A549 (cell line): Measurements from ENCODE around the gene HOXC10. TPM values are rescaled to one million over a fixed set of nuclear protein-coding genes. Genes with fewer than 3 reads are reported as not detected.
A peak's percentile ranks its signal among the peaks of the same experiment; 100 is the strongest.

Experiments
- ATAC-seq, 2 experiments: fragments of 200-7000 bp in 1 of 2; fragments of >200 bp in 1 of 2; cut with Nextera tagmentation in 1 of 2; cut with Tn5 transposase in 1 of 2; 3 replicates each; pipeline versions ENCODE4 v1.8.0 to v1.9.1; 2018 to 2020; ENCODE audit warnings: mild to moderate bottlenecking in 1 of 2, moderate library complexity in 1 of 2
- CTCF ChIA-PET: fragments of 300-600 bp; sonication (Branson Sonifier 250); formaldehyde crosslinking; extraction: SDS; loops from one replicate; lab custom pipeline; 2021; ENCODE audit warnings: antibody characterized with exemption, inconsistent platforms; lab: Yijun Ruan, JAX
- POLR2A ChIA-PET: fragments of 350-600 bp; formaldehyde crosslinking; extraction: SDS; loops from one replicate; lab custom pipeline; 2021; ENCODE audit warnings: antibody characterized with exemption, inconsistent platforms; lab: Yijun Ruan, JAX
- DNase-seq, 2 experiments: peaks; one replicate each; pipeline versions ENCODE4 v3.0.0 to v3.0.0-alpha.2; 2011 to 2016; ENCODE audit warnings: low read depth in 1 of 2, low spot score in 1 of 2
- FAIRE-seq: peaks from 2 replicates; lab custom pipeline; 2011; peaks lifted over from hg19 to GRCh38; lab: Jason Lieb, UNC
- H3K27ac ChIP-seq, 2 experiments: fragments of >200 bp; sonication (Bioruptor Twin); formaldehyde crosslinking; 3 replicates each; pipeline ENCODE4 v1.5.1; 2016 to 2017
- H3K4me1 ChIP-seq: fragments of >200 bp; sonication (Bioruptor Twin); formaldehyde crosslinking; 3 replicates; pipeline ENCODE4 v1.6.1; 2016
- H3K4me2 ChIP-seq: fragments of >200 bp; sonication (Bioruptor Twin); formaldehyde crosslinking; 3 replicates; pipeline ENCODE4 v1.6.1; 2016
- H3K4me3 ChIP-seq: fragments of >200 bp; sonication (Bioruptor Twin); formaldehyde crosslinking; 3 replicates; pipeline ENCODE4 v1.5.1; 2016
- H3K9me3 ChIP-seq: fragments of >200 bp; sonication (Bioruptor Twin); formaldehyde crosslinking; 3 replicates; pipeline ENCODE4 v1.6.1; 2016
- CBX8 ChIP-seq: fragments of 200-600 bp; sonication (generic); IDR thresholded peaks from 2 replicates; pipeline ENCODE4 v1.6.1; 2016
- CEBPB ChIP-seq, 2 experiments: fragments of >200 bp in 1 of 2; sonication (Bioruptor Twin) in 1 of 2; formaldehyde crosslinking in 1 of 2; IDR thresholded peaks; 2 replicates each; pipeline ENCODE4 v1.6.1; 2012 to 2016
- CHD2 ChIP-seq: fragments of 150-350 bp; IDR thresholded peaks from 2 replicates; pipeline ENCODE4 v1.6.1; 2014; ENCODE audit warnings: low read length; ENCODE audit not compliant: partially characterized antibody
- EHF ChIP-seq: fragments of 250-450 bp; sonication (Bioruptor Pico); IDR thresholded peaks from 2 replicates; pipeline ENCODE4 v1.5.0; 2020; ENCODE audit warnings: mild to moderate bottlenecking
- ESRRA ChIP-seq: fragments of 150-350 bp; IDR thresholded peaks from 2 replicates; pipeline ENCODE4 v1.6.1; 2014; ENCODE audit warnings: mild to moderate bottlenecking, low read length, borderline replicate concordance
- FOSB ChIP-seq: fragments of 250-450 bp; sonication (Bioruptor Pico); IDR thresholded peaks from 2 replicates; pipeline ENCODE4 v1.5.0; 2020; ENCODE audit warnings: mild to moderate bottlenecking, moderate library complexity
- FOSL2 ChIP-seq, 2 experiments: fragments of 450-650 bp in 1 of 2; fragments of >200 bp in 1 of 2; sonication (Bioruptor Twin) in 1 of 2; formaldehyde crosslinking; IDR thresholded peaks; 2 replicates each; pipeline versions ENCODE4 v1.5.0 to v1.6.1; 2016 to 2020; ENCODE audit warnings: mild to moderate bottlenecking in 1 of 2, moderate library complexity in 1 of 2
- GATA3 ChIP-seq: IDR thresholded peaks from 2 replicates; pipeline ENCODE4 v1.6.1; 2012; ENCODE audit warnings: borderline replicate concordance
- HOXA7 ChIP-seq: fragments of 250-450 bp; sonication (Bioruptor Pico); IDR thresholded peaks from 2 replicates; pipeline ENCODE4 v1.5.0; 2020; ENCODE audit warnings: mild to moderate bottlenecking, moderate library complexity
- JUN ChIP-seq, 2 experiments: fragments of >200 bp; sonication (Bioruptor Twin); formaldehyde crosslinking; IDR thresholded peaks; 2 replicates in 1 of 2; 3 replicates in 1 of 2; pipeline ENCODE4 v1.6.1; 2016 to 2017
- JUNB ChIP-seq: fragments of >200 bp; sonication (Bioruptor Twin); formaldehyde crosslinking; IDR thresholded peaks from 2 replicates; pipeline ENCODE4 v1.6.1; 2016
- KDM5A ChIP-seq: fragments of 200-600 bp; sonication (generic); IDR thresholded peaks from 2 replicates; pipeline ENCODE4 v1.6.1; 2016; ENCODE audit warnings: antibody characterized with exemption, mild to moderate bottlenecking
- MAZ ChIP-seq: fragments of 150-350 bp; IDR thresholded peaks from 2 replicates; pipeline ENCODE4 v1.6.1; 2014; ENCODE audit warnings: antibody characterized with exemption, low read depth, low read length, borderline replicate concordance
- NPAS2 ChIP-seq: fragments of 250-450 bp; sonication (Bioruptor Pico); IDR thresholded peaks from 2 replicates; pipeline ENCODE4 v1.8.0; 2022; ENCODE audit warnings: mild to moderate bottlenecking, moderate library complexity, borderline replicate concordance
- POLR2AphosphoS2 ChIP-seq: conservative IDR thresholded peaks from 2 replicates; pipeline ENCODE4 v1.6.1; 2012; ENCODE audit warnings: low read length, improper control_type of control experiment, inconsistent platforms
- RAD21 ChIP-seq, 2 experiments: fragments of >200 bp in 1 of 2; sonication (Bioruptor Twin) in 1 of 2; formaldehyde crosslinking in 1 of 2; IDR thresholded peaks in 1 of 2; conservative IDR thresholded peaks in 1 of 2; 2 replicates in 1 of 2; 3 replicates in 1 of 2; pipeline ENCODE4 v1.6.1; 2012 to 2018; ENCODE audit warnings: inconsistent platforms in 1 of 2
- RCOR1 ChIP-seq: fragments of 150-350 bp; IDR thresholded peaks from 2 replicates; pipeline ENCODE4 v1.6.1; 2014; ENCODE audit warnings: antibody characterized with exemption, low read length, low read depth
- RNF2 ChIP-seq: fragments of 200-600 bp; sonication (generic); IDR thresholded peaks from 2 replicates; pipeline ENCODE4 v1.6.1; 2016; ENCODE audit warnings: low read depth, mild to moderate bottlenecking, antibody characterized with exemption, moderate library complexity, borderline replicate concordance
- TP53 ChIP-seq: fragments of 250-450 bp; sonication (Bioruptor Pico); IDR thresholded peaks from 2 replicates; pipeline ENCODE4 v1.5.0; 2021; ENCODE audit warnings: mild to moderate bottlenecking, moderate library complexity
- ZNF302 ChIP-seq: fragments of 250-450 bp; sonication (Bioruptor Pico); IDR thresholded peaks from 2 replicates; pipeline ENCODE4 v1.9.0; 2021; ENCODE audit warnings: inconsistent platforms, mild to moderate bottlenecking, moderate library complexity
- WGBS: methylation state at CpG from one replicate; pipeline ENCODE4 v1.1.6; 2017; ENCODE audit errors: missing lambda C conversion rate; 5-methylcytosine and 5-hydroxymethylcytosine counted together
- polyA plus RNA-seq, 4 experiments: library from polyadenylated mRNA; depleted of rRNA in 3 of 4; stranded (reverse); fragments of >200 nt; fragmentation: RNase III in 1 of 4; extraction: RNeasy Plus Mini Kit Qiagen cat#74134 plus additional on column Dnase treatment in 1 of 4; gene quantifications; 2 replicates in 3 of 4; 3 replicates in 1 of 4; pipeline ENCODE4 v1.2.3, GENCODE V29; 2011 to 2017
- TF ChIP-seq, protein P1 (sequence below): fragments of 250-450 bp; sonication (Bioruptor Pico); IDR thresholded peaks from 2 replicates; pipeline ENCODE4 v1.5.0; 2021; ENCODE audit warnings: mild to moderate bottlenecking, moderate library complexity, borderline replicate concordance
- TF ChIP-seq, protein P2 (sequence below): IDR thresholded peaks from 2 replicates; pipeline ENCODE4 v1.6.1; 2012

HOXC10 gene
- polyA plus RNA-seq, 2 of the 4 experiments (the other 2 are of a cell fraction), result 2.9 to 3.2 TPM

- peaks cover 9% of the 10 kb centered on the region; the same call in 1 of the 3 replicates for H3K4me1 ChIP-seq
- POLR2A ChIA-PET, result no interaction called here
- 84% methylated on average over 15 of the region's 15 CpGs for WGBS
- H3K4me2 ChIP-seq, result no peak overlapping the region
- CTCF ChIA-PET, result interaction anchor here (0.9 kb wide), 1 partner anchor 198 kb away, joined by 4 read pairs; no protein-coding TSS in a partner anchor
- no peak for TF ChIP-seq GATA3
- TF ChIP-seq JUNB, result no peak
- TF ChIP-seq CBX8, result no peak
- no peak for TF ChIP-seq CHD2
- no peak for TF ChIP-seq RAD21 (conservative IDR thresholded peaks at IDR 0.05 in 1 of 2, IDR thresholded peaks at IDR 0.05 in 1 of 2)
- no peak for TF ChIP-seq KDM5A
- no peak for TF ChIP-seq EHF (CRISPR knock-in tag)
- TF ChIP-seq ESRRA, result no peak
- no peak for TF ChIP-seq RNF2
- no peak for TF ChIP-seq POLR2AphosphoS2
- H3K27ac ChIP-seq, result no peak overlapping the region
- no peak overlapping the region for H3K4me3 ChIP-seq
- ATAC-seq, result no peak
- DNase-seq, result no peak
- no peak for FAIRE-seq
- H3K9me3 ChIP-seq, result no peaks in the 10 kb centered on the region
These were observed 18.9 kb upstream of the HOXC10 start for GRCh38 chr12:53966085-53966384.

GRCh38 chr12:53966385-53967133, 18.4 kb upstream of the HOXC10 start:
- FAIRE-seq (no peak), ATAC-seq (no peak)

GRCh38 chr12:53967421-53967925, 17.5 kb upstream of the HOXC10 start:
- FAIRE-seq (no peak), DNase-seq (no peak)

More at GRCh38 chr12:53966385-53967133, 18.4 kb upstream of the HOXC10 start:
- no peak overlapping the region for H3K4me3 ChIP-seq
- H3K4me2 ChIP-seq, result no peak overlapping the region
- no peak overlapping the region for H3K27ac ChIP-seq
- 88% methylated on average over 36 of the region's 36 CpGs for WGBS
- H3K9me3 ChIP-seq, result no peaks in the 10 kb centered on the region
- CTCF ChIA-PET, result interaction anchor here (0.9 to 1.2 kb wide), 2 partner anchors 198 to 220 kb away, joined by 4 to 5 read pairs; no protein-coding TSS in a partner anchor
- no peak for TF ChIP-seq CEBPB (IDR thresholded peaks at IDR 0.05)
- TF ChIP-seq, all 56 proteins: peak for 0
- H3K4me1 ChIP-seq, result peaks cover 9% of the 10 kb centered on the region; the same call in 1 of the 3 replicates
- POLR2A ChIA-PET, result no interaction called here
- no peak for DNase-seq

More at GRCh38 chr12:53967421-53967925, 17.5 kb upstream of the HOXC10 start:
- Histone ChIP-seq H3K4me1 (peaks cover 9% of the 10 kb centered on the region; the same call in 1 of the 3 replicates), H3K4me3 (no peak overlapping the region), H3K27ac (0 out of 6 replicates have a peak overlapping the region, but pooled peaks of 1 of the 2 experiments have one; percentile 9), H3K4me2 (no peak overlapping the region), H3K9me3 (no peaks in the 10 kb centered on the region)
- ChIA-PET POLR2A (no interaction called here), CTCF (interaction anchor here (0.6 to 1.2 kb wide), 2 partner anchors 198 to 221 kb away, joined by 4 to 5 read pairs; no protein-coding TSS in a partner anchor)
- 57% methylated on average over 5 of the region's 5 CpGs for WGBS
- TF ChIP-seq KDM5A (no peak), ZNF302 (CRISPR knock-in tag) (no peak), NPAS2 (no peak), JUNB (no peak), RCOR1 (no peak), FOSB (no peak), FOSL2 (IDR thresholded peaks at IDR 0.05) (no peak), FOSL2 (CRISPR knock-in tag; IDR thresholded peaks at IDR 0.05) (no peak), TP53 (CRISPR knock-in tag) (no peak), MAZ (no peak), HOXA7 (CRISPR knock-in tag) (no peak), EHF (CRISPR knock-in tag) (no peak), JUN (IDR thresholded peaks at IDR 0.05) (no peak)
- TF ChIP-seq, protein P1, sequence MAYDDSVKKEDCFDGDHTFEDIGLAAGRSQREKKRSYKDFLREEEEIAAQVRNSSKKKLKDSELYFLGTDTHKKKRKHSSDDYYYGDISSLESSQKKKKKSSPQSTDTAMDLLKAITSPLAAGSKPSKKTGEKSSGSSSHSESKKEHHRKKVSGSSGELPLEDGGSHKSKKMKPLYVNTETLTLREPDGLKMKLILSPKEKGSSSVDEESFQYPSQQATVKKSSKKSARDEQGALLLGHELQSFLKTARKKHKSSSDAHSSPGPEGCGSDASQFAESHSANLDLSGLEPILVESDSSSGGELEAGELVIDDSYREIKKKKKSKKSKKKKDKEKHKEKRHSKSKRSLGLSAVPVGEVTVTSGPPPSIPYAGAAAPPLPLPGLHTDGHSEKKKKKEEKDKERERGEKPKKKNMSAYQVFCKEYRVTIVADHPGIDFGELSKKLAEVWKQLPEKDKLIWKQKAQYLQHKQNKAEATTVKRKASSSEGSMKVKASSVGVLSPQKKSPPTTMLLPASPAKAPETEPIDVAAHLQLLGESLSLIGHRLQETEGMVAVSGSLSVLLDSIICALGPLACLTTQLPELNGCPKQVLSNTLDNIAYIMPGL (CRISPR knock-in tag), result no peak
- TF ChIP-seq, protein P2, sequence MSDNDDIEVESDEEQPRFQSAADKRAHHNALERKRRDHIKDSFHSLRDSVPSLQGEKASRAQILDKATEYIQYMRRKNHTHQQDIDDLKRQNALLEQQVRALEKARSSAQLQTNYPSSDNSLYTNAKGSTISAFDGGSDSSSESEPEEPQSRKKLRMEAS, result no peak
- ATAC-seq, result peak in 1 of 2 experiments; percentile 21; a peak in 2 of 6 replicates
